Astrocyte (in vitro differentiated cells and primary cell): ENCODE measurements around the gene PPCS.

Experiments used
- CTCF ChIP-seq: IDR thresholded peaks from 2 replicates; pipeline ENCODE4 v1.5.1; 2011; ENCODE audit warnings: low read depth, mild to moderate bottlenecking, inconsistent platforms, low read length, moderate library complexity; ENCODE audit not compliant: insufficient read depth
- EZH2 ChIP-seq: IDR thresholded peaks from 2 replicates; pipeline ENCODE4 v1.6.1; 2012; ENCODE audit warnings: mild to moderate bottlenecking, low read length, inconsistent platforms; ENCODE audit not compliant: insufficient read depth

GRCh38 chr1:42419126-42419821 lies 37.1 kb upstream of the PPCS start:
- TF ChIP-seq CTCF (no peak), EZH2 (no peak)
